Stimulated activated CD4-positive, alpha-beta T cell treated with anti-CD3 and anti-CD28 coated beads, Interleukin-2, amount 100 ng/mL, for 4 hours (primary cell): ENCODE results near the gene LIN9.
"Not testable (repeated sequence)": the region's sequence is repeated elsewhere in the genome, so short reads cannot be mapped to it uniquely, and the experiment has no call there.

ENCODE experiments used
- DNase-seq: peaks from one replicate; pipeline ENCODE4 v3.0.0-alpha.2; 2020; ENCODE audit warnings: low read depth

LIN9 gene, protein sequence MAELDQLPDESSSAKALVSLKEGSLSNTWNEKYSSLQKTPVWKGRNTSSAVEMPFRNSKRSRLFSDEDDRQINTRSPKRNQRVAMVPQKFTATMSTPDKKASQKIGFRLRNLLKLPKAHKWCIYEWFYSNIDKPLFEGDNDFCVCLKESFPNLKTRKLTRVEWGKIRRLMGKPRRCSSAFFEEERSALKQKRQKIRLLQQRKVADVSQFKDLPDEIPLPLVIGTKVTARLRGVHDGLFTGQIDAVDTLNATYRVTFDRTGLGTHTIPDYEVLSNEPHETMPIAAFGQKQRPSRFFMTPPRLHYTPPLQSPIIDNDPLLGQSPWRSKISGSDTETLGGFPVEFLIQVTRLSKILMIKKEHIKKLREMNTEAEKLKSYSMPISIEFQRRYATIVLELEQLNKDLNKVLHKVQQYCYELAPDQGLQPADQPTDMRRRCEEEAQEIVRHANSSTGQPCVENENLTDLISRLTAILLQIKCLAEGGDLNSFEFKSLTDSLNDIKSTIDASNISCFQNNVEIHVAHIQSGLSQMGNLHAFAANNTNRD

DNA sequence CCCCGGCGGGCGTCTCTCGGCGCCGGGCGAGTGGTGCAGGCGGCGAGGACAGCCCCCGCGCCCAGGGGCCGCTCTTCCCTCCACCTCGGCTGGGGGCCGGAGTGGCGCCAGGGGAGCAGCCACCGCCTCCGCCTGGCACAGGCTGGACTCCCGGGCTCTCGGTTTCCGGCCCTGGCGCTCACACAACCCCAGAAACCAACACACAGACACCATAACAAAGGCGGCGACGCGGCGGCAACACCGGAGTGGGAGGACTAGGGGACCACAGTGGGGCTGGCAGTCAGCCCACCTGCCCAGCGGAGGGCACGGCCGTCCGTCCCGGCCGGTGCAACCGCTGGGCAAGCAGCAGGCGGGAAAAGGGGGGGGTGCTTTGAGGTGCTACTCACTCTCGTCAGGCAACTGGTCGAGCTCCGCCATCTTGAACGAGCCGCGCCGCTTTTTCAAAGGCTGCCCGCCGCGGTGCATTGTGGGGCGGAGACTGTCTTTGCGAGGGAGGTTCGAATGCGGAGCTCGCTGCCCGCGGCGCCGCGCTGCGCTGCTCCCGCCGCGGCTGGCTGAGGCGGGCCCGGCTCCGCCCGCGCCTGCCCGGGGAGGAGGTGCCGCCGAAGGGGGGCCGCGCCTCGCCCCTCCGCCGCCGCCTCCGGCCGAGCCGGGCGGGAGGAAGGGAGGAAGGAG is at the start of gene LIN9:
Gene LIN9 (minus strand): TSS at position 442 of the 675 bp plus-strand sequence. CDS start 25 bp downstream, at position 417.
- DNase-seq, result peak; percentile 86

DNA sequence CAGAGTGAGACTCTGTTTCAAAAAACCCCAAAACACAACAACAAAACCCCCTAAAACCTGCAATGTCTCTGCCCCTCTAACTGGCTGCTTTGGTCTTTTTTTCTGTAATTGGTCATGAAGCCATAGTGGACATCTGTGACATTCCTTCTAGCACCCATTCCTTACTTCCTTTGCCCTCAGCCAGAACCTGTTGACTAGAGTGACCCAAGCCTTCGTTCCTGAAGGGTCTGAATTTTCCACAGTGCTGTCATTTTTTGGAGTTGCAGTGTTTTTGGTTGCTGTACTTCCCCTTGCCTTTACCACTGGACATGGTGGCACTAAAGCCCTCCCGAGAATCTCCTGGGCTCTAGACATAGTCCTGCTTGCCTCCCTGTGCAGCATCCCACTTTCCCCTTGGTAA is 48.5 kb upstream of the LIN9 start:
- no peak for DNase-seq

DNA sequence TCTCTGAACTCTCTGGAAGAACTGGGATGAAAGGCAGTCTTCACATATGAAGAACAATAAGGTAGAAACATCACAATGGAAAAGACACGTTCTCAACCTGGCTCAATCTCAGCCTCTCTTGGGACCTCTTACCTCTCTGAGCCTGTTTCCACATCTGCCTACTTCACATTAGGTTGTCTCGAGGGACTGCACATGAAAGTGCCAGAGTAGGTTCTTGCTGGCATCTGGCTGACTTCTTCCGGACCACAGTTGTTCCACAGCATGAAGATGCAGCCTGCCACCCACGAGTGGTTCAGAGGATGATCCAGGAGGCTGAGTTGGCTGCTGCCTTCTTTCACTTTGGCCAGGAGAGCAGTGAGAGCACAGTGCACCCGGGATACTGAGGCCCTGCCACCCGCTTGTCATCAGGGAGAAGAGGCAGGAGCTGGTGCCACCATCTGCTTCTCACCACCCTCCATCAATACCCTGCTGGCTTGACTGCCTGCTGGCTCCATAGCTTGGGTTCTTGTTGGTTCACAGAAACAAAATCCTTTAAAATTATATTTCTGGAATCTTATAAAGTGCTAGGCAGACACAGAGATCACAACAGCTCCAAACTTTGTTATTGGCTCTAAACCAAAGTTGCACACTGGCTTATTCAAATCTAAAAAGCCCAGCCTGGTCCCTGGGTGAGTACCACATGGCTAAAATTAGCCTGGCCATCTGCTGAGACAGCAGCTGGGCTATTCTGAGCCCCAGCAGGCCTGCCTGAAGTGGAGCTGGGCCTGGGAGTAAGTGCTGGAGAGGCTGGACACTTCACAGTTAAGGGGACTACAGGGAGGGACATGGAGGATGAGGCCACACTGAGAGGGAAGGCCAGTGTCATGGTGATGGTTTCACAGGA is 46.9 kb upstream of the LIN9 start:
- no peak for DNase-seq

DNA sequence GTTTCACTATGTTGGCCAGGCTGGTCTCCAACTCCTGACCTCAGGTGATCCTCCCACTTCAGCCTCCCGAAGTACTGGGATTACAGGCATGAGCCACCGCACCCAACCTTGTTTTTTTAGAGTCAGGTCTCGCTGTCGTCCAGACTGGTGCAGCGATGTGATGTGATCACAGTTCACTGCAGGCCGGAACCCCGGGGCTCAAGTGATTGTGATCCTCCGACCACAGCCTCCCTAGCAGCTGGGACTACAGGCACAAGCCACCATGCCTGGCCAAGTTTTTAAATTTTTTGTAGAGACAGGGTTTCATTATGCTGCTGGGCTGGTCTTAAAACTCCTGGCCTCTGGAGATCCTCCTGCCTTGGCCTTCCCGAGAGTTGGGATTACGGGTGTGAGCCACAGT is 46.1 kb upstream of the LIN9 start:
- no peak for DNase-seq

DNA sequence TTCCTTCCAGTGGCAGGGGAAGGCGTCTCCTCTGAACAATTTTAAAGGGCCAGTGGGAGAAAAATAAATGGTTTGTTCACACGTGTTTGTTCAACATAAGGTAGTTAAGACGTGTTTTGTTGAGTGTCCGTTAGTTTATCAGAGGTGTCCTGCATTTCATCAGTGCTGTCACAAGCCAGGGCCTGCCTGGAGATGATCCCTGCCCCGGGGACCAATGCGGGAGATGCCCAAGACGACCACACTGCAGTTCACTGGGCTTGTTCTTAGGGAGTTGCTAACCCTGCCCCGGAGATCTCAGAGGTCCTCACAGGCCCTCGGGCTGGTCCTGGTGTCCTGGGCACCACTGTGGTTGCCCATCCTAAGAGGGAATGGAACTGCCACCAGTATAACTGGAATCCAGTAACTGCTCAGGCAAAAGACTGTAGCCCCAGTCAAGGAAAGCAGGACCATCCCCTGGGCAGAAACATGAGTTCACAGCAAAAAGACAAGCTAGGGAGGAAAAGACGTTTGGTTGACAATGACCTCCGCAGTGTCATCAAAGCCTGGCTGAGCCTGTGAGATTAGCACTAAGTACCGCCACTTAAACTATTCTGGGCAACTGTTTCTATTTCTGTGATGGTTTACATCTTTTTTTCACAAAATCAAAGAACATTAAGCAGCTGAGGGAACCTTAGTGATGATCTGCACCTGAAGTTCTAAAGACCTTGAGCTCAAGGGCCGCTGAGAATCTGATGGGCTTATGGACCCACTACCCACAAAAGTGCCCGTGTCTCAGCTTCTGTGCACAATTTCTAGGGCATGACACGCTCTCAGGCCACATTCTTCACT is 44.9 kb upstream of the LIN9 start:
- DNase-seq, result no peak

DNA sequence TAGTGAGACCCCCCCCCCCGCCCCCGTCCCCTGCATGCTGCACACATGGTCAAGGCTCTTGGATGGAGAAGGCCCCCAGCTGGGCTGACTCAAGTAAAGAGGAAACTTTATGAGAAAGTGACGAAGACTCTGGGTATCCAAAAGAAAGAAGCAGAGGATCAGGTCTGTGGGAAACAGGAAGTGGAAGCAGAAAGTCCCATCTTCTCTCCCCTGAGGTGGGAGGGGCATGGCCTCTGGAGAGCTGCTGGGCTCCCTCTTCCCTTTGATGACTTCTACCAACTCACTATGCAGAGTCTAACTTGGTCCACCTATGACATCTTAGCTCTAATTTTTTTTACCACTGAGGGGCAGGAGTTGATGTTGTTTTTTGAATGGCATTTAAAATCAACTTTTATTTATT is 42.7 kb upstream of the LIN9 start:
- no peak for DNase-seq

DNA sequence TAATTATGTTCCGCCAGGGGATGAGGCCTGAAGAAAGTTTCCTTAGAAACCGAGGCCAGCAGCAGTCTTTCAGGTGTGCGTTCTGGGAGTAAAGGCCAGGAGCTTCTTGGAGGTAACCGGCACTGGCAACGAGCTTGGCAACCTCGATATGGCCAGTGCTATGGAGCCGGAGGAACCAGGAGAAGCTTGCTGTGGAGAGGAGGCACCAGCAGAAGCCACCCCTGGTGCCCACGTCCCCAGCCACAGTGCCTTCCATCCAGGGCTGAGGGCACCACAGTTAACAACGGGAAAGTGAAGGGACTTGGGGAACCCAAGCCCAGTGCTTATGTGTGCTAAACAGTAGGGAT is 41.5 kb upstream of the LIN9 start:
- DNase-seq, result no peak

DNA sequence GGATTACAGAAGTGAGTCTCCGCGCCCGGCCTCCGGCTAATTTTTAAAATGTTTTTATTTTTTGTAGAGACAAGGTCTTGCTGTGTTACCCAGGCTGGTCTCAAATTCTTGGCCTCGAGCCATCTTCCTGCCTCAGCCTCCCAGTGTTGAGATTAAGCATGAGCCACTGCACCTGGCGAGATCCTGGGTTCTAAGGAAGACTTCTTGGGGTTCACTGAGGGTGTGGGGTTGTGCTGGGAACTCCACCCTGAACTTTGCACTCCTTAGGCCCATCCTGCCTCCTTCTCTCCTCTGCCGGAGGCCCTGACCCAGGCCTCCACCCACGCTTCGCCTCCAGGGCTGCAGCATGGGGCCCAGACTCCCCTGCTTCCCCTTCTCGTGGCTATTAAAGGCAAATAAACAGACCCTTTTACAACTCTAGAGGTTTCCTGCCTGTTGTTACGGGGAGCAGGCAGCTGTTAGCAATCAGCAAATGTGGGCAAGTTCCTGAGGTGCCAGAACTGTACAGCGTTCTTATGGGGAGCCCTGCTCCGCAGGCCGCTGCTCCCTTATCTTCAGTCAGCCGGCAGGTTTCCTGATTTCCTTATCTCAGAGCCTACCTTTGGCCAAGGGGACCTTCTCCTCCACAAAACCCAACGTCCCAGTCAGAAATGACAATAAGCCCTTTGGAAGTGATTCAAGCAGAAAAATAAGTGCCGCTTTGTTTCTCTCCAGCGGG is 41.0 kb upstream of the LIN9 start:
- no peak for DNase-seq

DNA sequence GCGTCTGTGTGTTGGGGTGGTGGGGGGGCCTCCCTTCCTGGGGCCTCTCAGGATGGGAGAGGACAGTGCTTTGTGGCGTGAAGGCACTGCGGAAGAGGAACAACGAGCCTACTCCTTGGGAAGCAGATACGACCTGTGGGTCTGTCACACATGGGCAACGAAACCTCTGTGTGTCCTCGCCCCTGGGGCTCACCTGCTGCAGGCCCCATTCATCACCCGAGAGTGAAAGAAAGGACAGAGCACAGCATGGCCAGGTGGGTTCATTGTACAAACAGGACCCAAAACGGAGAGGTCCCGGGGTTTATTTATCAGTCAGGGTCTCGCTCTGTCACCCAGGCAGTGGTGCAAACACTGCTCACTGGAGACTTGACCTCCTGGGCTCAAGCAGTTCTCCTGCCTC is 40.1 kb upstream of the LIN9 start:
- DNase-seq, result no peak

DNA sequence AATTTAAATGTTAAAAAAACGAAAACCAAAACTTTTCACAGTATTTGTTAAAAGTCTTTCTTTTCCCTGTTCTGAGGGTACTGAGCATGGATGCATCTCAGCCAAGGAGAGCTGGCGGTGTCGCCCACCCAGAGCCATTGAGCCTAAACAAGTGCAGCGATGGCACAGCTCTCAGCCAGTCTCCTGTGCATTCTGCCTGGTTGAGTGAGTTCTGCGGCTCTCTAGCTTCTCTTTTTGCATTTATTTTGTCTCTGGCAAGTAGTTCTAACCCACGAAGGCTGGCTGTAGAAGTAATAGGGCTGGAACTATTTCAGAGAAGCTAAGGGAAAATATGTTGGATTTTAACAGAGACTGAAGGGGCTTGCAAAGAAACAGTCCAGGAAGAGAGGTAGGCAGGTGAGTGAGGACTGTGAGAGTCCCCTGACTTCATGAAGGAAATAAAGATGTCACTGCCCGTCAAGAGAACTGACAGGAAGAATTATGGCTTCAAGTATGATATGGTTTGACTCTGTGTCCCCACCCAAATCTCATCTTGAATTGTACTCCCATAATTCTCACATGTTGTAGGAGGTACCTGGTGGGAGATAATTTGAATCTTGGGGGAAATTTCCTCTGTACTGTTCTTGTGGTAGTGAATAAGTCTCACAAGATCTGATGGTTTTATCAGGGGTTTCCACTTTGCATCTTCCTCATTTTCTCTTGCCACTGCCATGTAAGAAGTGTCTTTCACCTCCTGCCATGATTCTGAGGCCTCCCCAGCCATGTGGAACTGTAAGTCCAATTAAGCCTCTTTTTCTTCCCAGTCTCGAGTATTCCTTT is 35.7 kb upstream of the LIN9 start:
- no peak for DNase-seq

DNA sequence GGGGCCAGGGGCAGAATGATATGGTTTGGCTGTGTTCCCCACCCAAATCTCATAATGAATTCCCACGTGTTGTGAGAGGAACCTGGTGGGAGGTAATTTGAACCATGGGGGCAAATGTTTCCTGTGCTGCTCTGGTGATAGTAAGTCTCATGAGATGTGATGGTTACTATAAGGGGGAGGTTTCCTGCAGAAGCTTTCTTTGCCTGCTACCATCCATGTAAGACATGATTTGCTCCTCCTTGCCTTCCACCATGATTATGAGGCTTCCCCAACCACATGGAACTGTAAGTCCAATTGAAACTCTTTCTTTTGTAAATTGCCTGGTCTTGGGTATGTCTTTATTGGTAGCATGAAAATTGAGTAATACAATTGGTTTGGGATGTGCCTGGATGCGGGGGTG is 33.7 kb upstream of the LIN9 start:
- DNase-seq, result no peak

DNA sequence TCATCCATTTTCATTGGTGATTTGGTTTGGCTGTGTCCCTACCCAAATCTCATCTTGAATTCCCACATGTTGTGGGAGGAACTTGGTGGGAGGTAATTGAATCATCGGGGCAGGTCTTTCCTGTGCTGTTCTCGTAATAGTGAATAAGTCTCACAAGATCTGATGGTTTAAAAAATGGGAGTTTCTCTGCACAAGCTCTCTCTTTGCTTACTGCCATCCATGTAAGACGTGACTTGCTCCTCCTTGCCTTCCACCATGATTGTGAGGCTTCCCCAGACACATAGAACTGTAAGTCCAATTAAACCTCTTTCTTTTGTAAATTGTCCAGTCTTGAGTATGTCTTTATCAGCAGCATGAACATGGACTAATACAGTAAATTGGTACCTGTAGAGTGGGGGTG is 31.1 kb upstream of the LIN9 start:
- not testable (repeated sequence) for DNase-seq

DNA sequence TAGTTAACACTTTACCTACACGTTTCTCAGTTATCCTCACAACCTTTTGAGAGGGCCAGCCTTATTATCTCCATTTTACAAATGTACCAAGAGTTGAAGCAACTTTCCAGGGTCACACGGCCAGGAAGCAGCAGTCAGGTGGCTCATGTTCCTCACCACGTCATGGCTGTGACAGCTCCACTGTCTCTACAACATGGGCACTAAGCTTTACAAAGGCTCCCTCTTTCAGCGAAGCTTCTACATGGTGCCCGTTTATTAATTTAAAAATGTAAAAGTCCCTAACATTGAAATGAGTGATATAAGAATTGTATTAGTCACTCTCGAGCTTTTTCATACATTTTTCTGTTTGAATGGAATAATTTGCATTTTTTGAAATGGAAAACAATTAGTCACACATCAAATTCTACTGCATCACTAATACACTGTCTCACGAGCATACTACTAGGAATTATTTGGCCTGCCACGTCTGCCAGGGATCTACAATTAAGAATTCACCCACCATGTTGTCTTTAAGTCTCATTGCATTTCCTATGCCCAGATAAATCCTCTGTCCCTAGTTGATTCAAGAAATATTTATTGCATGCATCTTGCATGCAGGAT is 28.4 kb upstream of the LIN9 start:
- no peak for DNase-seq

DNA sequence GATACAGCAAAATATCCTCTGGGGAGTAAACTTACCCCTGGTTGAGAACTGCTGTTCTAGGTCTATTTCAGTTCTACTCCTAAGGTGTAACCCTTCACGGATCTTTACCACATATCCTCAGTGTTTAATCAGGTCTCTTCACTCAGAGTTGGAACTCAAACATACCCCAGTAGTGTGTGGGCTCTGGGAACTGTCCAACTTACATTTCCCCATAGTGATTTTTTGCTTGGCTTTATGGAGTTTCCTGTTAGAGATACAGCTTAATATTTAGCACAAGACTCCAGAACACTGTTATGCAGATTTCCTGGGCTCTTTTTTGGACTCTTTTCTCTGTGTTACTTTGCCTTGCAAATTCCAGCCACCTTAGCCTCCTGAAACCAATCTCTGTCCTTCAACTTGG is 26.7 kb upstream of the LIN9 start:
- no peak for DNase-seq

DNA sequence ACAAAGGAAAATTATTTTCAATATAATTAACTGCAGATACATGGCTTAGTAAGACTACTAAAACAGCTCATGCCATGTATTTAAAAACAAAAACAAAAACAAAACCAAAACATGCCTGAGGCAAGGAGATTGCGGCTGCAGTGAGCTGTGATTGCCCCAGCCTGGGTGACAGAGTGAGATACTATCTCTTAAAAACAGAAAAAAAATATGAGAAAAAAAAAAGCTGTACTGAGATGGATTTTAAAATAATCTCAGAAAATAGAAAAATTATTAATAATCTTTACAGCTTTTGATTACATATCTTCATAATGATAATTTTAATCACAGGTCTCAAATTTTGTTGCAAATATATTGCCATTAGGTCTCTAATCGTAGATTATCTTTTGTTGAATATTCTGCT is 24.0 kb upstream of the LIN9 start:
- no peak for DNase-seq

DNA sequence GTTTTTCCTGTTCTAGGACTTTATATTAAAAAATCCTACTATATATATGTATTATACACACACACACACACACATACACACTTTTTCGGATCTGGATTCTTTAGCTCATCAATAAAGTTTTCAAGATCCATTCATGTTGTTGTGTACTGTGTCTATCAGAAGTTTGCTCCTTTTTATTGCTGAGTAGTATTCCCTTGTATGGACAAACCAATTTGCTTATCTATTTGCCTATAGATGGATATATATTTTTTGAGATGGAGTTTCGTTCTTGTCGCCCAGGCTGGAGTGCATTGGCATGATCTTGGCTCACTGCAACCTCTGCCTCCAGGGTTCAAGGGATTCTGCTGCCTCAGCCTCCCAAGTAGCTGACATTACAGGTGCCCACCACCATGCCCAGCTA is 20.3 kb upstream of the LIN9 start:
- DNase-seq, result no peak

DNA sequence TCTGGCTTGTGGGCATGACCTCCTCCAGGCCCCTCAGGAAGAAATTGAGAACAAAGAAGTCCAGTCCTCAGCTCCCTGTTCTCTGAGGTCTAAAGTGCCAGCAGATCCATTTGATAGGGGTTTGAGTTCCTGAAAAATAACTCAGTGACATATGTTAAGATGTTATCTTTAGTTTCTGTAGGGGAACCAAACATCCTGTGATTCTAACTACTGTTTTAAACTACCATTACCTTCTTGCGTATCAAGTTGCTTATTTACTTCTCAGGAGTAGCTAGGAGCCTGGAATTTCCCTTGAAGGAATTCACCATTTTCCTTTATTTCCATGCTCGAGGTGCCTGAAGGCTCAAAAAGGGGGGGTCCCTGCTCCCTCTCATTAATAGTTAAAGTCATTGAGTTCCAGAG is 18.8 kb upstream of the LIN9 start:
- no peak for DNase-seq

DNA sequence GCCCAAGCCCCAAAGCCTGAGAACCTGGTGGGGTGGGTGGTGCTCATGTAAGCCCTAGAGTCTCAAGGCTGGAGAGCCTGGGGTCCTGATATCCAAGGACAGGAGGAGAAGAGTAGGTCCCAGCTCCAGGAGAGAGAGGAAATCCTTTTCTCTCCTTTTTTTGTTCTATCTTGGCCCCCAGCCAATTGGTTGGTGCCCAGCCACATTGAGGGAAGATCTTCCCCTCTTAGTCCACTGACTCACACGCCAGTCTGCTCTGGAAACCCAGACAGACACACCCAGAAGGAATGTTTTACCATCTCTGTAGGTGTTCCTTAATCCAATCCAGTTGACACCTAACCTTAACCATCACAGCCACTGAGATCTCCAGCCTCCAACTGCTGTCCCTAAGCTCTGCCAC is 16.2 kb upstream of the LIN9 start:
- no peak for DNase-seq

DNA sequence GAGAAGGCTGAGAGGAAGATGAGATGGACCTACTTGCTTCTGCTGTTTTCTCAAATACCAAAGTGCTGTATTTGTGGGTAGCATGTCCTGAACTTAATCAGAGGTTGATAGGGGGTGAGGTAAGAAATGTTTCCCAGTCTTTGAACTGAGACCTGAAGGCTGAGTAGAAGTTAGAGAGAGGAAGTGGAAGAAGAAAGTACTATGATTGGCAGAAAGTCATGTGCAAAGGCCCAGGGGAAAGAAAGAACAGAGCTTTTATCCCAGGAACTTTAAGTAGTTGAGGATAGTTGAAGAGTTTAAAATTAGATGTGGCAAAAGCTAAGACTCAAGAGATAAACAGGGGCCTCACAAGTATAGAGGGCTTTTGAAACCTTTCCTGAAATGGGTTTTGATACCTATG is 15.5 kb upstream of the LIN9 start:
- no peak for DNase-seq

DNA sequence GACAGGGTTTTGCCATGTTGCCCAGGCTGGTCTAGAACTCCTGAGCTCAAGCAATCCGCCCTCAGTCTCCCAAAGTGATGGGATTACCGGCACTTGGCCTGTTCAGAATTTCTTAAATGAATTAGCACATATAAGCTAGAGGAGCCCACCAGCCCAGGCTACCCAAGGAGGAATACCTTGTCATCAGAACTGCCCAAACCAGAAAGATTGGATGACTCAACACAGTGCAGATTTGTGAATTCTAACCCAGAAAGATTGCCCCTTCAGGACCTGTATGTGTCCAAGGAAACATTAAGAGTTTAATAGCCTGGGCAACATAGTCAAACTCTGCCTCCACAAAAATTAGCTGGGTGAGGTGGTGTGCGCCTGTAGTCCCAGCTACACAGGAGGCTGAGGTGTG is 14.0 kb upstream of the LIN9 start:
- no peak for DNase-seq
